K562 (cell line): ENCODE measurements around the gene STRA8. TPM values are rescaled to one million over a fixed set of nuclear protein-coding genes. Genes with fewer than 3 reads are reported as not detected.

Experiments
- BRD4 ChIP-seq: fragments of 200-600 bp; sonication (generic); IDR thresholded peaks from 2 replicates; pipeline ENCODE4 v1.6.1; 2017; ENCODE audit warnings: inconsistent platforms
- CBFA2T3 ChIP-seq: fragments of 450-650 bp; IDR thresholded peaks from 2 replicates; pipeline ENCODE4 v1.6.1; 2017
- CXXC5 ChIP-seq: fragments of 250-450 bp; sonication (Bioruptor Pico); IDR thresholded peaks from 2 replicates; pipeline ENCODE4 v1.8.0; 2022; ENCODE audit warnings: inconsistent platforms, mild to moderate bottlenecking, moderate library complexity
- DNMT1 ChIP-seq: fragments of 450-650 bp; IDR thresholded peaks from 2 replicates; pipeline ENCODE4 v1.6.1; 2016; ENCODE audit warnings: antibody characterized with exemption, mild to moderate bottlenecking
- FOXA1 ChIP-seq: fragments of 450-650 bp; IDR thresholded peaks from 2 replicates; pipeline ENCODE4 v1.6.1; 2016; ENCODE audit warnings: mild to moderate bottlenecking, borderline replicate concordance
- RFX7 ChIP-seq: fragments of 250-450 bp; sonication (Bioruptor Pico); IDR thresholded peaks from 2 replicates; pipeline ENCODE4 v1.5.1; 2021; ENCODE audit warnings: mild to moderate bottlenecking
- TAF15 ChIP-seq: fragments of 200-400 bp; formaldehyde crosslinking; IDR thresholded peaks from 2 replicates; pipeline ENCODE4 v1.6.1; 2017; ENCODE audit warnings: mild to moderate bottlenecking, low read depth, low read length, moderate library complexity
- ZBTB26 ChIP-seq: fragments of 450-650 bp; formaldehyde crosslinking; IDR thresholded peaks from 2 replicates; pipeline ENCODE4 v1.4.0; 2022; ENCODE audit warnings: missing genetic modification characterization
- ZNF311 ChIP-seq: fragments of 250-450 bp; sonication (Bioruptor Pico); IDR thresholded peaks from 2 replicates; pipeline ENCODE4 v1.4.0; 2020; ENCODE audit warnings: mild to moderate bottlenecking, moderate library complexity
- ZNF395 ChIP-seq: fragments of 200-800 bp; sonication (Bioruptor generic); IDR thresholded peaks from 2 replicates; pipeline ENCODE4 v1.6.1; 2017; ENCODE audit warnings: missing genetic modification characterization, missing compliant biosample characterization
- ZNF707 ChIP-seq: fragments of 250-450 bp; sonication (Bioruptor Pico); conservative IDR thresholded peaks from 2 replicates; pipeline ENCODE4 v1.8.0; 2022; ENCODE audit warnings: inconsistent platforms, mild to moderate bottlenecking, moderate library complexity
- ZNF778 ChIP-seq: fragments of 450-650 bp; formaldehyde crosslinking; IDR thresholded peaks from 2 replicates; pipeline ENCODE4 v1.4.0; 2020; ENCODE audit warnings: mild to moderate bottlenecking, moderate library complexity
- polyA plus RNA-seq, 8 experiments: library from polyadenylated mRNA; depleted of rRNA in 4 of 8; stranded (reverse) in 5 of 8; unstranded in 3 of 8; fragments of >200 nt; fragmentation: Nextera tagmentation in 2 of 8; fragmentation: Illumina TruSeq in 1 of 8; extraction: Ambion mirVana in 2 of 8; extraction: Trizol in 1 of 8; gene quantifications; 2 replicates each; pipeline versions ENCODE4 v1.2.1 to v1.2.3, GENCODE V29; 2011 to 2014; ENCODE audit warnings: inconsistent platforms in 1 of 8, missing spikeins in 1 of 8
- total RNA-seq, 7 experiments: library from RNA; depleted of rRNA in 6 of 7; stranded (reverse); fragments of >200 nt in 6 of 7; fragmentation: Illumina TruSeq in 2 of 7; extraction: Trizol in 2 of 7; gene quantifications; 2 replicates each; pipeline versions ENCODE4 v1.2.1 to v1.2.3, GENCODE V29; 2011 to 2021; ENCODE audit warnings: low replicate concordance in 1 of 7
- TF ChIP-seq, protein P1 (sequence below): IDR thresholded peaks from 2 replicates; pipeline ENCODE4 v1.6.1; 2011; ENCODE audit not compliant: insufficient read length; ENCODE audit errors: extremely low read depth

STRA8 gene
- total and polyA plus RNA-seq, 9 of the 15 experiments (the other 6 are each of a cell fraction or from before 2014, with no cell fraction given): not detected

- TF ChIP-seq ZNF311: no peak
- TF ChIP-seq RFX7 (CRISPR knock-in tag): no peak
- TF ChIP-seq CBFA2T3: no peak
- no peak for TF ChIP-seq CXXC5 (CRISPR knock-in tag)
- TF ChIP-seq ZNF395 (CRISPR knock-in tag): no peak
- no peak for TF ChIP-seq ZBTB26 (CRISPR knock-in tag)
- TF ChIP-seq, protein P1, sequence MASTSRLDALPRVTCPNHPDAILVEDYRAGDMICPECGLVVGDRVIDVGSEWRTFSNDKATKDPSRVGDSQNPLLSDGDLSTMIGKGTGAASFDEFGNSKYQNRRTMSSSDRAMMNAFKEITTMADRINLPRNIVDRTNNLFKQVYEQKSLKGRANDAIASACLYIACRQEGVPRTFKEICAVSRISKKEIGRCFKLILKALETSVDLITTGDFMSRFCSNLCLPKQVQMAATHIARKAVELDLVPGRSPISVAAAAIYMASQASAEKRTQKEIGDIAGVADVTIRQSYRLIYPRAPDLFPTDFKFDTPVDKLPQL: no peak
- no peak for TF ChIP-seq BRD4
- TF ChIP-seq ZNF707: no peak
- TF ChIP-seq ZNF778 (CRISPR knock-in tag): no peak
- no peak for TF ChIP-seq TAF15
- no peak for TF ChIP-seq FOXA1
- no peak for TF ChIP-seq DNMT1
These were observed at the start of gene STRA8 (continued) for GRCh38 chr7:135233570-135233969.
